A673 (cell line): Measurements from ENCODE around the gene TOR2A. TPM values are rescaled to one million over a fixed set of nuclear protein-coding genes. Genes with fewer than 3 reads are reported as not detected.
"Not testable (repeated sequence)": the region's sequence is repeated elsewhere in the genome, so short reads cannot be mapped to it uniquely, and the experiment has no call there.

Source experiments
- Bru-seq: library from RNA; stranded (reverse); fragments of 400-500 nt; gene quantifications from one replicate; lab custom pipeline; 2021; lab: Mats Ljungman, UMichigan
- BruChase-seq, 2 experiments: library from RNA; stranded (reverse); fragments of 400-500 nt; gene quantifications; one replicate each; lab custom pipeline; 2021; lab: Mats Ljungman, UMichigan
- BruUV-seq: library from RNA; stranded (reverse); fragments of 400-500 nt; replicated peaks from 2 replicates; lab custom pipeline; 2021; lab: Mats Ljungman, UMichigan
- CTCF ChIA-PET: fragments of 300-600 bp; sonication (Branson Sonifier 250); formaldehyde crosslinking; loops from one replicate; lab custom pipeline; 2022; ENCODE audit warnings: antibody characterized with exemption; lab: Charles Lee
- POLR2A ChIA-PET: fragments of 300-600 bp; sonication (Branson Sonifier 250); formaldehyde crosslinking; loops from one replicate; lab custom pipeline; 2022; ENCODE audit warnings: antibody characterized with exemption; ENCODE audit not compliant: low non-redundant PET; lab: Charles Lee
- DNase-seq: peaks from one replicate; pipeline ENCODE4 v3.0.0-alpha.2; 2015; ENCODE audit warnings: low spot score
- H3K27ac ChIP-seq: fragments of 200-600 bp; sonication (generic); 2 replicates; pipeline ENCODE4 v1.5.1; 2016; ENCODE audit warnings: mixed run types, low read depth, mild to moderate bottlenecking, mixed read lengths, antibody characterized with exemption, low read length; ENCODE audit not compliant: poor library complexity, severe bottlenecking
- H3K27me3 ChIP-seq: fragments of 200-600 bp; sonication (generic); replicated peaks from 2 replicates; pipeline ENCODE4 v1.6.1; 2017; ENCODE audit warnings: mixed run types, low read depth, mild to moderate bottlenecking, mixed read lengths, antibody characterized with exemption, low read length; ENCODE audit not compliant: insufficient read depth, poor library complexity
- H3K36me3 ChIP-seq: fragments of 200-600 bp; sonication (generic); 2 replicates; pipeline ENCODE4 v1.6.1; 2016; ENCODE audit warnings: mixed run types, mild to moderate bottlenecking, mixed read lengths, antibody characterized with exemption, low read length; ENCODE audit not compliant: insufficient read depth, poor library complexity, severe bottlenecking
- H3K4me1 ChIP-seq: fragments of 200-600 bp; sonication (generic); 2 replicates; pipeline ENCODE4 v1.6.1; 2017; ENCODE audit warnings: mixed run types, mild to moderate bottlenecking, mixed read lengths, antibody characterized with exemption, low read length; ENCODE audit not compliant: insufficient read depth, poor library complexity, severe bottlenecking
- H3K4me3 ChIP-seq: fragments of 200-600 bp; sonication (generic); 2 replicates; pipeline ENCODE4 v1.5.1; 2016; ENCODE audit warnings: low read depth, mixed run types, mild to moderate bottlenecking, mixed read lengths, low read length; ENCODE audit not compliant: poor library complexity, severe bottlenecking
- H3K9me3 ChIP-seq: fragments of 200-600 bp; sonication (generic); 2 replicates; pipeline ENCODE4 v1.6.1; 2016; ENCODE audit warnings: mixed run types, low read depth, mild to moderate bottlenecking, mixed read lengths, antibody characterized with exemption, low read length; ENCODE audit not compliant: poor library complexity, severe bottlenecking
- CTCF ChIP-seq: fragments of 300-800, 200-600 bp; sonication (generic); conservative IDR thresholded peaks from 2 replicates; pipeline ENCODE4 v1.5.1; 2017; ENCODE audit warnings: low read depth, mild to moderate bottlenecking, antibody characterized with exemption, low read length, moderate library complexity, mixed read lengths
- EZH2 ChIP-seq: fragments of 200-600 bp; sonication (generic); IDR thresholded peaks from 2 replicates; pipeline ENCODE4 v1.6.1; 2017; ENCODE audit warnings: borderline replicate concordance, low read depth, mild to moderate bottlenecking, mixed read lengths, antibody characterized with exemption, low read length; ENCODE audit not compliant: poor library complexity, severe bottlenecking
- intact Hi-C: fragments of 100-400 bp; cut with micrococcal nuclease; formaldehyde crosslinking; loops from one replicate; pipeline ENCODE4 v1.10.0; 2022; ENCODE audit not compliant: unreplicated experiment
- long read RNA-seq: library from polyadenylated mRNA; stranded (forward); transcript quantifications from one replicate; pipeline ENCODE4 v2.0.0, GENCODE V29; 2022
- total RNA-seq: library from RNA; stranded (reverse); gene quantifications from 2 replicates; pipeline ENCODE4 v1.2.3, GENCODE V29; 2021

Gene TOR2A
- total RNA-seq, result 9.1 and 9.2 TPM in 2 replicates
- percentile 46 among the genes with signal in this experiment for Bru-seq, nascent RNA
- BruChase-seq, experiment 1, labeled RNA remaining after a 2-hour chase, result percentile 47 among the genes with signal in this experiment
- BruChase-seq, experiment 2, labeled RNA remaining after a 6-hour chase, result percentile 47 among the genes with signal in this experiment
- long read RNA-seq, transcript TOR2A-203 (5 exons, 1,523 nt), result major isoform, 9 of 23 reads
- long read RNA-seq, partial matches to known transcripts, result 1 of 23 reads
- long read RNA-seq, other reads (novel, unspliced or antisense), result 5 of 23 reads

GRCh38 chr9:127734747-127735529 is at the start of gene TOR2A:
TSS of gene TOR2A (minus strand) at chr9:127735294. CDS start at chr9:127735270, 24 bp downstream.
- TF ChIP-seq EZH2 (no peak), CTCF (peak; percentile 98)
- peak within 1 kb of the TSS; percentile 69 for H3K4me3 ChIP-seq
- POLR2A ChIA-PET, result interaction anchor here (0.5 to 0.6 kb wide), 2 partner anchors 187 to 427 kb away, joined by 4 to 6 read pairs; no protein-coding TSS in a partner anchor
- peak within 1 kb of the TSS; percentile 83 for H3K27ac ChIP-seq
- DNase-seq, result peak; percentile 99
- CTCF ChIA-PET, result interaction anchor here (0.6 to 1.9 kb wide), 19 partner anchors 9 to 230 kb away, joined by 3 to 17 read pairs (median 5); partner anchors contain the start of genes PTRH1, ST6GALNAC4 and TTC16
- H3K27me3 ChIP-seq, result no peaks in the 10 kb centered on the region
- no peaks in the 10 kb centered on the region for H3K36me3 ChIP-seq
- H3K9me3 ChIP-seq, result no peaks in the 10 kb centered on the region
- intact Hi-C loops, result loop anchor here (1.0 to 2.0 kb wide), 5 partner anchors 50 to 231 kb away; no protein-coding TSS in a partner anchor
- peaks cover 10% of the 10 kb centered on the region for H3K4me1 ChIP-seq
- BruUV-seq, result no TSS peak

- H3K9me3 ChIP-seq, result no peaks in the 10 kb centered on the region
- POLR2A ChIA-PET, result no interaction called here
- intact Hi-C loops, result loop anchor here (2.0 kb wide), 1 partner anchor 193 kb away; no protein-coding TSS in a partner anchor
- CTCF ChIA-PET, result no interaction called here
- DNase-seq, result no peak
- H3K4me3 ChIP-seq, result no peak overlapping the region
- no TSS peak for BruUV-seq
- H3K4me1 ChIP-seq, result peaks cover 6% of the 10 kb centered on the region
- no peak overlapping the region for H3K27ac ChIP-seq
- peaks cover 15% of the 10 kb centered on the region for H3K36me3 ChIP-seq
- TF ChIP-seq EZH2, result no peak
- TF ChIP-seq CTCF, result no peak
- no peaks in the 10 kb centered on the region for H3K27me3 ChIP-seq
These were observed 48.3 kb upstream of the TOR2A start for GRCh38 chr9:127783111-127784008.

GRCh38 chr9:127781806-127782205 is 46.7 kb upstream of the TOR2A start:
- Histone ChIP-seq H3K27ac (no peak overlapping the region), H3K4me3 (no peak overlapping the region), H3K9me3 (no peaks in the 10 kb centered on the region), H3K27me3 (no peaks in the 10 kb centered on the region), H3K4me1 (no peaks in the 10 kb centered on the region), H3K36me3 (no peaks in the 10 kb centered on the region)
- intact Hi-C loops, result no loop called here
- ChIA-PET CTCF (no interaction called here), POLR2A (no interaction called here)
- TF ChIP-seq CTCF (no peak), EZH2 (no peak)
- no TSS peak for BruUV-seq
- no peak for DNase-seq

GRCh38 chr9:127780909-127781308 is 45.8 kb upstream of the TOR2A start:
- POLR2A ChIA-PET, H3K9me3 ChIP-seq, CTCF ChIA-PET, BruUV-seq, intact Hi-C loops, H3K36me3 ChIP-seq, H3K4me3 ChIP-seq, H3K27me3 ChIP-seq, H3K4me1 ChIP-seq, H3K27ac ChIP-seq, DNase-seq: not testable (repeated sequence)
